Large intestine (tissue), 3 donors: Measurements from ENCODE around the gene SSBP4. TPM values are rescaled to one million over a fixed set of nuclear protein-coding genes. Genes with fewer than 3 reads are reported as not detected.

Experiments used
- DNase-seq, 2 donors: peaks; one replicate each; pipeline versions ENCODE4 v3.0.0 to v3.0.0-alpha.2; 2013
- H3K27ac ChIP-seq: one replicate; pipeline ENCODE4 v1.5.1; 2013; ENCODE audit warnings: low read length
- H3K27me3 ChIP-seq: 2 replicates; pipeline ENCODE4 v1.6.1; 2013; ENCODE audit warnings: low read length; ENCODE audit not compliant: control insufficient read depth, insufficient read depth
- H3K36me3 ChIP-seq: 2 replicates; pipeline ENCODE4 v1.6.1; 2013; ENCODE audit warnings: low read length; ENCODE audit not compliant: control insufficient read depth, insufficient read depth
- H3K4me1 ChIP-seq: one replicate; pipeline ENCODE4 v1.6.1; 2013; ENCODE audit warnings: low read length; ENCODE audit not compliant: control insufficient read depth, insufficient read depth
- H3K4me3 ChIP-seq: one replicate; pipeline ENCODE4 v1.5.1; 2013; ENCODE audit warnings: low read length
- H3K9me3 ChIP-seq: one replicate; pipeline ENCODE4 v1.6.1; 2013; ENCODE audit warnings: mild to moderate bottlenecking, low read depth, low read length, moderate library complexity; ENCODE audit not compliant: control insufficient read depth
- WGBS: methylation state at CpG from one replicate; pipeline ENCODE4 v1.1.5; 2013; ENCODE audit warnings: low lambda C conversion rate; ENCODE audit not compliant: insufficient coverage; 5-methylcytosine and 5-hydroxymethylcytosine counted together
- polyA plus RNA-seq: library from polyadenylated mRNA; unstranded; fragments of 120-200 nt; gene quantifications from one replicate; pipeline ENCODE4 v1.2.1, GENCODE V29; 2013

Gene SSBP4
- polyA plus RNA-seq, 1 donor: 105 TPM

GRCh38 chr19:18457483-18458331 lies 38.5 kb downstream of the SSBP4 start:
- Histone ChIP-seq H3K4me3 (no peak overlapping the region), H3K27ac (no peak overlapping the region), H3K4me1 (peaks cover 7% of the 10 kb centered on the region), H3K36me3 (peaks cover 61% of the 10 kb centered on the region), H3K9me3 (no peaks in the 10 kb centered on the region), H3K27me3 (no peaks in the 10 kb centered on the region)
- no CpG with 5 or more reads among the region's 21 CpGs for WGBS
- DNase-seq: no peak

- no peak for DNase-seq
- Histone ChIP-seq H3K27me3 (no peaks in the 10 kb centered on the region), H3K4me1 (peaks cover 14% of the 10 kb centered on the region), H3K27ac (no peak overlapping the region), H3K36me3 (peaks cover 75% of the 10 kb centered on the region), H3K4me3 (no peak overlapping the region), H3K9me3 (no peaks in the 10 kb centered on the region)
- no CpG with 5 or more reads among the region's 12 CpGs for WGBS
Measured at GRCh38 chr19:18460900-18461299, 41.7 kb downstream of the SSBP4 start.

GRCh38 chr19:18461471-18461870 lies 42.3 kb downstream of the SSBP4 start:
- no CpG with 5 or more reads among the region's 22 CpGs for WGBS
- peaks cover 71% of the 10 kb centered on the region for H3K36me3 ChIP-seq
- no peak for DNase-seq
- no peak overlapping the region for H3K4me3 ChIP-seq
- peaks cover 14% of the 10 kb centered on the region for H3K4me1 ChIP-seq
- H3K27ac ChIP-seq: no peak overlapping the region
- no peaks in the 10 kb centered on the region for H3K27me3 ChIP-seq
- H3K9me3 ChIP-seq: no peaks in the 10 kb centered on the region

GRCh38 chr19:18464646-18465045 lies 45.4 kb downstream of the SSBP4 start:
- peak; percentile 57 for DNase-seq
- peak overlapping the region; percentile 59 for H3K27ac ChIP-seq

GRCh38 chr19:18465214-18465963 lies 46.2 kb downstream of the SSBP4 start:
- peak overlapping the region; percentile 59 for H3K27ac ChIP-seq
- peaks cover 43% of the 10 kb centered on the region for H3K36me3 ChIP-seq
- peaks cover 28% of the 10 kb centered on the region for H3K4me1 ChIP-seq
- no peak for DNase-seq
- H3K27me3 ChIP-seq: no peaks in the 10 kb centered on the region
- no CpG with 5 or more reads among the region's 30 CpGs for whole genome bisulfite sequencing
- H3K4me3 ChIP-seq: no peak overlapping the region
- H3K9me3 ChIP-seq: no peaks in the 10 kb centered on the region

More at GRCh38 chr19:18464646-18465045, 45.4 kb downstream of the SSBP4 start:
- no peak overlapping the region for H3K4me3 ChIP-seq
- no peaks in the 10 kb centered on the region for H3K9me3 ChIP-seq
- no peaks in the 10 kb centered on the region for H3K27me3 ChIP-seq
- peaks cover 48% of the 10 kb centered on the region for H3K36me3 ChIP-seq
- peaks cover 30% of the 10 kb centered on the region for H3K4me1 ChIP-seq
- no CpG with 5 or more reads among the region's 8 CpGs for WGBS

- Histone ChIP-seq H3K4me3 (no peak overlapping the region), H3K36me3 (peaks cover 40% of the 10 kb centered on the region), H3K9me3 (no peaks in the 10 kb centered on the region), H3K27ac (no peak overlapping the region), H3K27me3 (no peaks in the 10 kb centered on the region), H3K4me1 (peaks cover 26% of the 10 kb centered on the region)
- no peak for DNase-seq
- WGBS: no CpG with 5 or more reads among the region's 6 CpGs
Measured at GRCh38 chr19:18465964-18466339, 46.8 kb downstream of the SSBP4 start.

- Histone ChIP-seq H3K4me1 (peaks cover 26% of the 10 kb centered on the region), H3K9me3 (no peaks in the 10 kb centered on the region), H3K4me3 (no peak overlapping the region), H3K36me3 (peaks cover 36% of the 10 kb centered on the region), H3K27me3 (no peaks in the 10 kb centered on the region), H3K27ac (no peak overlapping the region)
- no CpG with 5 or more reads among the region's 11 CpGs for WGBS
- DNase-seq: no peak
Measured at GRCh38 chr19:18466354-18466753, 47.2 kb downstream of the SSBP4 start.

- no peak overlapping the region for H3K4me3 ChIP-seq
- peaks cover 26% of the 10 kb centered on the region for H3K4me1 ChIP-seq
- H3K36me3 ChIP-seq: peaks cover 34% of the 10 kb centered on the region
- no CpG with 5 or more reads among the region's 3 CpGs for WGBS
- no peaks in the 10 kb centered on the region for H3K27me3 ChIP-seq
- no peak for DNase-seq
- no peak overlapping the region for H3K27ac ChIP-seq
- H3K9me3 ChIP-seq: no peaks in the 10 kb centered on the region
Measured at GRCh38 chr19:18467978-18468377, 48.8 kb downstream of the SSBP4 start.

GRCh38 chr19:18468517-18468916 lies 49.3 kb downstream of the SSBP4 start:
- Histone ChIP-seq H3K4me3 (no peak overlapping the region), H3K27me3 (no peaks in the 10 kb centered on the region), H3K27ac (no peak overlapping the region), H3K4me1 (peaks cover 26% of the 10 kb centered on the region), H3K36me3 (peaks cover 33% of the 10 kb centered on the region), H3K9me3 (no peaks in the 10 kb centered on the region)
- no CpG with 5 or more reads among the region's 3 CpGs for WGBS
- no peak for DNase-seq

GRCh38 chr19:18469069-18469846 lies 50.1 kb downstream of the SSBP4 start:
- H3K27ac ChIP-seq: no peak overlapping the region
- peaks cover 26% of the 10 kb centered on the region for H3K4me1 ChIP-seq

More at GRCh38 chr19:18469069-18469846, 50.1 kb downstream of the SSBP4 start:
- DNase-seq: peak; percentile 41 to 53
- no peaks in the 10 kb centered on the region for H3K9me3 ChIP-seq
- H3K27me3 ChIP-seq: no peaks in the 10 kb centered on the region
- H3K36me3 ChIP-seq: peaks cover 29% of the 10 kb centered on the region
- no CpG with 5 or more reads among the region's 28 CpGs for WGBS
- H3K4me3 ChIP-seq: no peak overlapping the region
